H4 (cell line): ENCODE data around the gene TBC1D8. TPM values are rescaled to one million over a fixed set of nuclear protein-coding genes. Genes with fewer than 3 reads are reported as not detected.

Source experiments
- DNase-seq: peaks from one replicate; pipeline ENCODE4 v3.0.0-alpha.2; 2015; ENCODE audit warnings: low spot score
- total RNA-seq: library from RNA; depleted of rRNA; stranded (reverse); fragments of >200 nt; shearing (Covaris generic); gene quantifications from 2 replicates; pipeline ENCODE4 v1.2.3, GENCODE V29; 2014

The TBC1D8 gene
- total RNA-seq, 1 experiment from 2014 or later = 6.4 TPM

DNA sequence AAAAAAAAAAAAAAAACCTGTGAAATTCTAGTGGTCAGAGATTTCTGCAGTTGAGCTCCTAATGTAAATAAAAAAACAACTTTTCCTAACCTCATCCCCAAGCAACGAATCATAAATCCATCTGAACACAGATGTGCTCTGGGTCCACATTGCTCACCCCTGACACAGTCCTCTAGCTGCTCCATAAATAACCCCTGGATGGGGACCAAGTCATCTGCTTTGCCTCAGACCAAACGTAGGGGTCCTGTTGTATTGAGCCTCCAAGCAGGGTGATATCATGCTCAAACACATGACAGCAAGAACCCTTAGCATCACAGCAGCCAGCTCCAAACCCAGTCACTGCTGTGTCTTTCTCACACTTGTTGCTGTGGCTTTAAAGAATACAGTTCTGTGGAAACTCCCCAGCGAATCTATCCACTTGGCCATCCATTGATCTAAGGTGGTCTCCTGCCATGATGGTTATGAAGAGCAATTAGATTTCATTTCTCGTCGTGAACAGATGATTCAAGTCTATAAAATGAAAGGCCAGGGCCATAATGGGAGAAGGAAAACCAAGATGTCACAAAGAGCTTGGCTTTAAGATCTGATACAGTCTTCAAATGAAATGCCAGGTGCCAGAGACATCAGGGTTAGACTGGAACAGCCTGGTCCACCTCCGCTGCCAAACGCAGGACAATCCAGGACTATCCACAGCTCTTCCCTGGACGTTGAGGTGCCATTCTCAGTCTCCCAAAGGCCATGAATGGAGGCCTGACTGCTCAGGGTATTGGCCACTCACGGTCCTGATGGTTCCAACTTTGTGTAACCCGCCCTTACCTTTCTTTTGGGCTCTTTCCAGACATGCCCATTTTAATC, 39.0 kb downstream of the TBC1D8 start:
- peak; percentile 61 for DNase-seq

DNA sequence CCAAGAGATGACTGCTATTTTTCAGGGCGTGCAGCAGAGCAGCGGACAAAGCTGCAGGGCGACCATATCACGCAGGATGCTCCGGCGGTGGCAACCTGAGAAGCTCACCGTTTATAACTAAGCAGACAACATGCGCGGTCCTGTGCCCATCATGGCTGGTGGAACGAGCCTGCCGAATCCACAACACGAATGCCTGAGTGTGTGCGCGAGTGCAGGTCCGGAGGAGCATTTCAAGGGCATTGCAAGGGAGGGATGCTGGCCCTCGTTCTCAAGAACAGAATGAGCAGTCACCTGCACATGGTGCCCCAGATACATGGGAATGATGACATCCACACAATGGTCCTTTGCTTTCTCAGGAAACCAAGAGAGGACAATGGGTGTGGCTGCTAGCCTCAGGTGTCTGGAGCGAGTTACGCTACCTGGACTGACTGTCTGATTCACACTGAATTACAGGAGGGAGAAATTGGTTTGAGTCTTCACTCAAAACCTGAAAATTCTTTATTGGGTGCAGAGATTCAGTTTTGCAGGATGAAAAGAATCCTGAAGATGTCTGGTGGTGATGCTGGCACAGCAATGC, 39.8 kb downstream of the TBC1D8 start:
- DNase-seq = no peak

GRCh38 chr2:101109451-101110118, 41.6 kb downstream of the TBC1D8 start:
- DNase-seq = no peak

- DNase-seq = no peak
These were observed 42.8 kb downstream of the TBC1D8 start for GRCh38 chr2:101108357-101108756.

DNA sequence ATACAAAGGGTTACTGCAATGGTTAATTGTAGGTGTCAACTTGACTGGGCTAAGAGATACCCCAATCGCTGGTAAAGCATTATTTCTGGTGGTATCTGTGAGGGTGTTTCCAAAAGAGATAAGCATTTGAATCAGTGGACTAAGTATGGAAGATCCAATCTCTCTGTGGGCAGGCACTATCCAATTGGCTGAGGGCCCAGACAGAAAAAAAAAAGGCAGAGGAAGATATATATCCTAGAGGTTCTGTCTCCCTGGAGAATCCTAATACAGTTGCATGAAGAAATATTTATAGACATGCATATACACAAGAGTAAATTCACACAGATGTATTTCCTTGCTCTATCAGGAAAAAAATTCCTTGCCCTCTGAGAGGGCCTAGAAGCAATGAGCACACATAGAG, 43.9 kb downstream of the TBC1D8 start:
- no peak for DNase-seq

GRCh38 chr2:101106453-101107181, 44.6 kb downstream of the TBC1D8 start:
- peak; percentile 35 for DNase-seq

DNA sequence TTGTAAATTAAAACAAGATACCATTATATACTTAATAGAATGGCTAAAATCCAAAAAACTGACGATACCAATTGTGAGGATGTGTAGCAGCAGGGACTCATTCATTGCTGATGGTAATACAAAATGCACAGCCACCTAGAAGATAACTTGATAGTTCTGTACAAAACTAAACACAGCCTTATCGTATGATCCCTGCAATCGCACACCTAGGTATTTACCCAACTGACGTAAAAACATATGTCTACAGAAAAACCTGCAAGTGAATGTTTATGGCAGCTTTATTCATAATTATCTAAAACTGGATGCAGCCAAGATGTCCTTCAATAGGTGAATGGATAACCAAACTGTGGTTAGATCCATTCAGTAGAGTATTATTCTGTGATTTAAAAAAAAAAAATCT, 45.5 kb downstream of the TBC1D8 start:
- DNase-seq = no peak

- DNase-seq = no peak
These were observed 53.5 kb downstream of the TBC1D8 start for GRCh38 chr2:101097638-101098037.

DNA sequence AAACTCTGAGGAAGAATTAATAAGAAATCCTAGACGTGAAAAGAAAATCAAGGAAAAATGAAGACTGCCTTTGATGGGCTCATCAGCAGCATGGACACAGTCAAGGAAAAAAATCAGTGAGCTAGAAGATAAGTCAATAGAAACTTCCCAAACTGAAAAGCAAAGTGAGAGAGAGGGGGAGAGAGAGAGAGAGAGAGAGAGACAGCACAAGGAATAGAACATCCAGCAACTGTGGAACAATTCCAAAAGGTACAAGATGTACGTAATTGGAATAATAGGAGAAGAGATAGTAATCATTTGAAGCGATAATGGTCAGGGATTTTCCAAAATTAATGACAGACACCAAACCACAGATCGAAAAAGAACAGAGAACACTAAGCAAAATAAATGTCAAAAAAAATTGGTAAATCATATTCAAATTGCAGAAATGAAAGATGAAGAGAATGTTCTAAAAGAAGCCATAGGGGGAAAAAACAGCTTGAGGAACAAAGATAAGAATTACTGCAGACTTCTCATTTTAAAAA, 54.5 kb downstream of the TBC1D8 start:
- no peak for DNase-seq

DNA sequence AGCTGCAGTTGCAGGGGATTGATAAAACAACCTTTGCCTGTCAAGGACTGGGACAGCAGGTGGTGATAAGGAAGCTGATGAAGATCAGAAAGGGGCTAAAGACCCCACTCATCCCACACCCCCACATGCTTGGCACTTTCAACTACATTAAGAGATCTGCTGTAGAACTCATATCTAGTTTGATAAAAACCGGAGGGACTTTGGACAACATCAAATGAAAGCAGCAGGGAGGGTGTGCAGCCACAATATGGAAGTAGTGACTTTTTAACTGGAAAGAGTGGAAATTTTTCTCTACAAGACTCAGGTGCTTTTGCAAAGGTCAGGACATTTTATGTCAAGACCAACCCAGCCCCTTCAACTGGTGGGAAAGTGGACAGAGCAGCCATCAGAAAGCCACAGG, 56.8 kb downstream of the TBC1D8 start:
- no peak for DNase-seq

- DNase-seq = no peak
These were observed 61.0 kb downstream of the TBC1D8 start for GRCh38 chr2:101089942-101090799.

- no peak for DNase-seq
These were observed 61.8 kb downstream of the TBC1D8 start for GRCh38 chr2:101089419-101089818.

- no peak for DNase-seq
These were observed 63.5 kb downstream of the TBC1D8 start for GRCh38 chr2:101087638-101088037.

DNA sequence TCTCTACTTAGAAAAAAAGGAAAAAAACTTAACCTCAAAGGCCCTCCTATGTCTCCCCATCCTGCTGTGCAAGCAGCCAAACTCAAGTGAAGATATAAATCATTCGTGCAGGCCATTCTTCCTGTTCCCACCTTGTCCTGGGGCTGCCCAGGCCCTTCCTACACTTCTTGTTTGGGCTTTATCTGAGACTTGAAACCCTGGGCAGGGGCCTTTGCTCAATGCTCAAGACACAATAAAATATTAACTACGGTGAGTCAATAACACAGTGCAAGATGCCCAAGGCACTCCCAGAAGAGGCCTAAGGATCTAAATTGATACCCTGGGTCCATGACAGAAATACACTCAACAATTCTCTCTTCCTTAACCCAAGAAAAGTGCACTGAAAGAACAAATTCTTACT, 67.6 kb downstream of the TBC1D8 start:
- DNase-seq = no peak

DNA sequence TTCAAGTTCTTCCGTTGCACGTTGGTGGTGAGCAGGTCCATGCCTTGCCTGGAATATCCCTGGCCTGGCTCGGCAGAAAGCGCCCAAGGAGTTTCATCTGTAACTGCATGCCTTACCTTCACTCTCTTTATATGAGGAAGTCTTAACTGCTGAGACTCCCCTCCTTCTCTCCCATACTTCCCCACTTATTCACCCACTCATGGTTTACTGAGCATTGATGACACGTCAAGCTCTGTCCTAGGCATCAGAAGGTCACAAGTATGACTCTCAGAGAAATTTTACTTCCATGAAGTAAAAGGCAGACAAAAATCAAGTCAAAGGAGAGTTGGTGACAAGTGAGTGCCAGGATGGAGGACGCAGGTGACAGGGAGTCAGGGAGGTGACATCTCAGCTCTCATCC, 68.2 kb downstream of the TBC1D8 start:
- no peak for DNase-seq

- no peak for DNase-seq
These were observed 69.7 kb downstream of the TBC1D8 start for GRCh38 chr2:101081375-101081907.

DNA sequence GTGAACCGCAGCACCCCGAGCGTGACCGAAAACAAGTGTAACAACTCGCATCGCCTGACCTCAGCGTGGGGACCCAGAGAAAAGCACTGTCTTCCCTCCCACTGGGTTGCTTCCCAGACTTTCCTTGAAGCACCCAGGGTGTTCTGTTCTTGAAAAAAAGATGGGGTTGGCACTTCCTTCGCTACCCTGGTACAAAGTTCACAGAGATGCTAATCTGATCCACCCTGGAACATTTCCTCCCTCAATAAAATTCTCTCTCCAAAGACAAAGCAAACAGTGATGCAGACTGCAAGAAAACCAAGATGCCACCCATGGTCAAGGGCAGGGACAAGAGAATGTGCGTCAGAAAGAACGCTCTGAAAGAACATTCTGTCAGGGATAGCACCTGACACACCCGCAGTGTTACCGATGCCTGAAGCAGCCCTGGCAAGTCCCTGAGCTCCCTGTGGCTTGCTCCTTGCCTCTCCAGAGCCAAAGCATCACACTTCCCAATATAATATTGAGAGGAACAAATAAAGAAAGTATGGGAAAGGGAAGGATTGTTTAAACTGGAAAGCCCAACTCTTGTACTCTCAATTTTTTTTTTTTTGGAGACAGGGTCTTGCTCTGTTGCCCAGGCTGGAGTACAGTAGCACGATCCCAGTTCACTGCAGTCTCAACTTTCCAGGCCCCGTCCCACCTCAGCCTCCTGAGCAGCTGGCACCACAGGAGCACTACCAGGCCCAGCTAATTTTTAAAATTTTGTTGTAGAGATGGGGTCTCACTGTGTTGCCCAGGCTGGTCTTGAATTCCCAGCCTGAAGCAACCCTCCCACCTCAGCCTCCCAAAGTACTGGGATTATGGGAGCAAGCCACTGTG, 70.7 kb downstream of the TBC1D8 start:
- DNase-seq = no peak

DNA sequence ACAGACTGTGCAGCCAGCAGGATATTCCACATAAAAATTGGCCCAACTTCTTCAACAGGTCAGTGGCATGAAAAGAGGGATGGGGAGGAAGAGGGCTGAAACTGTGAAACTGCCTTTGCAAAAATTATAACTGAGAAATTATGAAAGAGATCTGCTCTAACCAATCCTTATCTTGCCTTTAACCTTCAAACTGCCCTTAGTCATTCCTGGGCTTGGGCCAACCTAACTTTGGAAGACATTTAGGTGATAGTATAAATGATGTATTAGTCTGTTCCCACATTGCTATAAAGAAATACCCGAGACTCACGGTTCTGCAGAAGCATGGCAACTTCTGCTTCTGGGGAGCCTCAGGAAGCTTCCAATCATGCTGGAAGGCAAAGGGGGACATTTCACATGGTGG, 74.6 kb downstream of the TBC1D8 start:
- no peak for DNase-seq

GRCh38 chr2:101064868-101065549, 86.2 kb downstream of the TBC1D8 start:
- DNase-seq = peak; percentile 68
